K562 (cell line): ENCODE measurements around the gene N4BP2. TPM values are rescaled to one million over a fixed set of nuclear protein-coding genes. Genes with fewer than 3 reads are reported as not detected.

Experiments
- EP300 ChIP-seq: IDR thresholded peaks from 2 replicates; pipeline ENCODE4 v1.6.1; 2012; ENCODE audit warnings: low read length, improper control_type of control experiment
- HMG20B ChIP-seq: fragments of 250-450 bp; sonication (Bioruptor Pico); IDR thresholded peaks from 2 replicates; pipeline ENCODE4 v1.5.0; 2021; ENCODE audit warnings: mild to moderate bottlenecking
- NR2C2 ChIP-seq, 2 experiments: fragments of 200-800 bp in 1 of 2; sonication (Bioruptor generic) in 1 of 2; sonication (generic) in 1 of 2; formaldehyde crosslinking in 1 of 2; IDR thresholded peaks; 2 replicates each; pipeline versions ENCODE4 v1.6.1 to v1.8.0; 2016 to 2022; ENCODE audit warnings: mild to moderate bottlenecking in 1 of 2, missing compliant biosample characterization in 1 of 2, missing genetic modification characterization in 1 of 2, missing genetic modification reagents in 1 of 2
- RBFOX2 ChIP-seq: fragments of 200-400 bp; formaldehyde crosslinking; IDR thresholded peaks from 2 replicates; pipeline ENCODE4 v1.6.1; 2017; ENCODE audit warnings: low read depth, mild to moderate bottlenecking, low read length, moderate library complexity
- ZNF384 ChIP-seq: IDR thresholded peaks from 2 replicates; pipeline ENCODE4 v1.6.1; 2012; ENCODE audit warnings: low read depth, low read length, improper control_type of control experiment
- polyA plus RNA-seq, 8 experiments: library from polyadenylated mRNA; depleted of rRNA in 4 of 8; stranded (reverse) in 5 of 8; unstranded in 3 of 8; fragments of >200 nt; fragmentation: Nextera tagmentation in 2 of 8; fragmentation: Illumina TruSeq in 1 of 8; extraction: Ambion mirVana in 2 of 8; extraction: Trizol in 1 of 8; gene quantifications; 2 replicates each; pipeline versions ENCODE4 v1.2.1 to v1.2.3, GENCODE V29; 2011 to 2014; ENCODE audit warnings: inconsistent platforms in 1 of 8, missing spikeins in 1 of 8
- total RNA-seq, 7 experiments: library from RNA; depleted of rRNA in 6 of 7; stranded (reverse); fragments of >200 nt in 6 of 7; fragmentation: Illumina TruSeq in 2 of 7; extraction: Trizol in 2 of 7; gene quantifications; 2 replicates each; pipeline versions ENCODE4 v1.2.1 to v1.2.3, GENCODE V29; 2011 to 2021; ENCODE audit warnings: low replicate concordance in 1 of 7
- TF ChIP-seq, protein P1 (sequence below): fragments of 250-450 bp; sonication (Bioruptor Pico); IDR thresholded peaks from 2 replicates; pipeline ENCODE4 v1.8.0; 2021; ENCODE audit warnings: moderate library complexity, mild to moderate bottlenecking, inconsistent platforms
- TF ChIP-seq, protein P2 (sequence below): conservative IDR thresholded peaks from 2 replicates; pipeline ENCODE4 v1.6.1; 2011; ENCODE audit warnings: low read depth, mild to moderate bottlenecking, low read length; ENCODE audit not compliant: control insufficient read depth
- TF ChIP-seq, protein P3 (sequence below): fragments of 250-450 bp; sonication (Bioruptor Pico); IDR thresholded peaks from 2 replicates; pipeline ENCODE4 v1.5.0; 2020; ENCODE audit warnings: mild to moderate bottlenecking
- TF ChIP-seq, protein P4 (sequence below): sonication (generic); formaldehyde crosslinking; IDR thresholded peaks from 2 replicates; pipeline ENCODE4 v1.8.0; 2022; ENCODE audit warnings: mild to moderate bottlenecking, missing genetic modification reagents, borderline replicate concordance

Gene N4BP2
- total and polyA plus RNA-seq, 9 of the 15 experiments (the other 6 are each of a cell fraction or from before 2014, with no cell fraction given) = 2.7 to 12.6 (median 7.6) TPM

DNA sequence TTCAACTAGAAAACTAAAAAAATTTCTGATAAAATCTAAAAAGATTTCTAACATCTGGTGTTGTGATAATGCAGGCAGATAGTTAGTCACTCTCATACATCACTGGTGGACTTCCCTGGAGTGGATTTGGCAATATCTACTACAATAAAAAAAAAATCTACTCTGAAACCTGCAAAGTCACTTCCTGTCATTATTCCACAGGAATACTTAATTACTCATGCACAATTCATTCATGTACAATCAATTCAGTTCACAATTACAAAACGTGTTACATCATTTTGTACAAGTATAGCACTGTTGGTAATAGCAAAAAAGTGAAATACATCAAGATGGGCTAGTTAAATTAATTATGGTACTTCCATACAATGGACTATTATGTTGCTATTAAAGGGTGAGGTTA lies 123.7 kb downstream of the N4BP2 start (continued):
- TF ChIP-seq, protein P1, sequence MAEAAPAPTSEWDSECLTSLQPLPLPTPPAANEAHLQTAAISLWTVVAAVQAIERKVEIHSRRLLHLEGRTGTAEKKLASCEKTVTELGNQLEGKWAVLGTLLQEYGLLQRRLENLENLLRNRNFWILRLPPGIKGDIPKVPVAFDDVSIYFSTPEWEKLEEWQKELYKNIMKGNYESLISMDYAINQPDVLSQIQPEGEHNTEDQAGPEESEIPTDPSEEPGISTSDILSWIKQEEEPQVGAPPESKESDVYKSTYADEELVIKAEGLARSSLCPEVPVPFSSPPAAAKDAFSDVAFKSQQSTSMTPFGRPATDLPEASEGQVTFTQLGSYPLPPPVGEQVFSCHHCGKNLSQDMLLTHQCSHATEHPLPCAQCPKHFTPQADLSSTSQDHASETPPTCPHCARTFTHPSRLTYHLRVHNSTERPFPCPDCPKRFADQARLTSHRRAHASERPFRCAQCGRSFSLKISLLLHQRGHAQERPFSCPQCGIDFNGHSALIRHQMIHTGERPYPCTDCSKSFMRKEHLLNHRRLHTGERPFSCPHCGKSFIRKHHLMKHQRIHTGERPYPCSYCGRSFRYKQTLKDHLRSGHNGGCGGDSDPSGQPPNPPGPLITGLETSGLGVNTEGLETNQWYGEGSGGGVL (CRISPR knock-in tag) = no peak
- TF ChIP-seq EP300 (no peak), RBFOX2 (no peak), ZNF384 (0 out of 2 replicates have a peak, but pooled peaks have one; percentile 37), NR2C2 (CRISPR knock-in tag; IDR thresholded peaks at IDR 0.05) (no peak), NR2C2 (tag; IDR thresholded peaks at IDR 0.05) (no peak), HMG20B (CRISPR knock-in tag) (no peak)
- TF ChIP-seq, protein P2, sequence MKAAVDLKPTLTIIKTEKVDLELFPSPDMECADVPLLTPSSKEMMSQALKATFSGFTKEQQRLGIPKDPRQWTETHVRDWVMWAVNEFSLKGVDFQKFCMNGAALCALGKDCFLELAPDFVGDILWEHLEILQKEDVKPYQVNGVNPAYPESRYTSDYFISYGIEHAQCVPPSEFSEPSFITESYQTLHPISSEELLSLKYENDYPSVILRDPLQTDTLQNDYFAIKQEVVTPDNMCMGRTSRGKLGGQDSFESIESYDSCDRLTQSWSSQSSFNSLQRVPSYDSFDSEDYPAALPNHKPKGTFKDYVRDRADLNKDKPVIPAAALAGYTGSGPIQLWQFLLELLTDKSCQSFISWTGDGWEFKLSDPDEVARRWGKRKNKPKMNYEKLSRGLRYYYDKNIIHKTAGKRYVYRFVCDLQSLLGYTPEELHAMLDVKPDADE = no peak
- TF ChIP-seq, protein P3, sequence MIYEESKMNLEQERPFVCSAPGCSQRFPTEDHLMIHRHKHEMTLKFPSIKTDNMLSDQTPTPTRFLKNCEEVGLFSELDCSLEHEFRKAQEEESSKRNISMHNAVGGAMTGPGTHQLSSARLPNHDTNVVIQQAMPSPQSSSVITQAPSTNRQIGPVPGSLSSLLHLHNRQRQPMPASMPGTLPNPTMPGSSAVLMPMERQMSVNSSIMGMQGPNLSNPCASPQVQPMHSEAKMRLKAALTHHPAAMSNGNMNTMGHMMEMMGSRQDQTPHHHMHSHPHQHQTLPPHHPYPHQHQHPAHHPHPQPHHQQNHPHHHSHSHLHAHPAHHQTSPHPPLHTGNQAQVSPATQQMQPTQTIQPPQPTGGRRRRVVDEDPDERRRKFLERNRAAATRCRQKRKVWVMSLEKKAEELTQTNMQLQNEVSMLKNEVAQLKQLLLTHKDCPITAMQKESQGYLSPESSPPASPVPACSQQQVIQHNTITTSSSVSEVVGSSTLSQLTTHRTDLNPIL (CRISPR knock-in tag) = no peak
- TF ChIP-seq, protein P4, sequence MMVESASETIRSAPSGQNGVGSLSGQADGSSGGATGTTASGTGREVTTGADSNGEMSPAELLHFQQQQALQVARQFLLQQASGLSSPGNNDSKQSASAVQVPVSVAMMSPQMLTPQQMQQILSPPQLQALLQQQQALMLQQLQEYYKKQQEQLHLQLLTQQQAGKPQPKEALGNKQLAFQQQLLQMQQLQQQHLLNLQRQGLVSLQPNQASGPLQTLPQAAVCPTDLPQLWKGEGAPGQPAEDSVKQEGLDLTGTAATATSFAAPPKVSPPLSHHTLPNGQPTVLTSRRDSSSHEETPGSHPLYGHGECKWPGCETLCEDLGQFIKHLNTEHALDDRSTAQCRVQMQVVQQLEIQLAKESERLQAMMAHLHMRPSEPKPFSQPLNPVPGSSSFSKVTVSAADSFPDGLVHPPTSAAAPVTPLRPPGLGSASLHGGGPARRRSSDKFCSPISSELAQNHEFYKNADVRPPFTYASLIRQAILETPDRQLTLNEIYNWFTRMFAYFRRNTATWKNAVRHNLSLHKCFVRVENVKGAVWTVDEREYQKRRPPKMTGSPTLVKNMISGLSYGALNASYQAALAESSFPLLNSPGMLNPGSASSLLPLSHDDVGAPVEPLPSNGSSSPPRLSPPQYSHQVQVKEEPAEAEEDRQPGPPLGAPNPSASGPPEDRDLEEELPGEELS (CRISPR knock-in tag) = no peak
- TF ChIP-seq, all 486 proteins: peak for 9
